MM.1S (cell line): ENCODE data around the gene GPR108.

Experiments
- DNase-seq: peaks from one replicate; pipeline ENCODE4 v3.0.0-alpha.2; 2015
- H2AFZ ChIP-seq: fragments of 300-600 bp; sonication (generic); 2 replicates; pipeline ENCODE4 v1.6.0; 2016; ENCODE audit warnings: antibody characterized with exemption, low read length
- H3F3A ChIP-seq: fragments of 300-600 bp; sonication (generic); 2 replicates; pipeline ENCODE4 v1.6.1; 2016; ENCODE audit warnings: mild to moderate bottlenecking, antibody characterized with exemption, low read length, moderate library complexity, mixed read lengths; ENCODE audit not compliant: insufficient read depth
- H3K27ac ChIP-seq: fragments of 300-600 bp; sonication (generic); 2 replicates; pipeline ENCODE4 v1.5.1; 2016; ENCODE audit warnings: mild to moderate bottlenecking, low read length
- H3K27me3 ChIP-seq: fragments of 300-600 bp; sonication (generic); replicated peaks from 2 replicates; pipeline ENCODE4 v1.6.0; 2016; ENCODE audit warnings: low read length; ENCODE audit not compliant: insufficient read depth
- H3K36me3 ChIP-seq: fragments of 300-600 bp; sonication (generic); replicated peaks from 2 replicates; pipeline ENCODE4 v1.6.1; 2016; ENCODE audit warnings: mild to moderate bottlenecking, low read length, mixed read lengths; ENCODE audit not compliant: insufficient read depth
- H3K4me1 ChIP-seq: fragments of 300-600 bp; sonication (generic); 2 replicates; pipeline ENCODE4 v1.6.1; 2016; ENCODE audit warnings: low read length, mixed read lengths
- H3K4me2 ChIP-seq: fragments of 300-600 bp; sonication (generic); 2 replicates; pipeline ENCODE4 v1.6.0; 2016; ENCODE audit warnings: low read depth, low read length
- H3K4me3 ChIP-seq: fragments of 300-600 bp; sonication (generic); 2 replicates; pipeline ENCODE4 v1.5.1; 2016; ENCODE audit warnings: low read length, mixed read lengths
- H3K79me2 ChIP-seq: fragments of 300-600 bp; sonication (generic); 2 replicates; pipeline ENCODE4 v1.6.1; 2016; ENCODE audit warnings: mixed run types, low read length, mixed read lengths
- H3K9ac ChIP-seq: fragments of 300-600 bp; sonication (generic); 2 replicates; pipeline ENCODE4 v1.6.1; 2016; ENCODE audit warnings: low read length, mixed read lengths
- H3K9me2 ChIP-seq: fragments of 300-600 bp; sonication (generic); replicated peaks from 2 replicates; pipeline ENCODE4 v1.6.1; 2016; ENCODE audit warnings: mild to moderate bottlenecking, low read length, mixed read lengths; ENCODE audit not compliant: insufficient read depth
- H3K9me3 ChIP-seq: fragments of 300-600 bp; sonication (generic); replicated peaks from 2 replicates; pipeline ENCODE4 v1.6.1; 2016; ENCODE audit warnings: mild to moderate bottlenecking, low read length, mixed read lengths; ENCODE audit not compliant: insufficient read depth
- H4K20me1 ChIP-seq: fragments of 300-600 bp; sonication (generic); 2 replicates; pipeline ENCODE4 v1.6.1; 2016; ENCODE audit warnings: mild to moderate bottlenecking, low read length, moderate library complexity, mixed read lengths; ENCODE audit not compliant: insufficient read depth
- EZH2 ChIP-seq: fragments of 300-600 bp; sonication (generic); optimal IDR thresholded peaks from 2 replicates; pipeline ENCODE3; 2017; ENCODE audit warnings: low read depth, mild to moderate bottlenecking, antibody characterized with exemption, low read length, mixed read lengths
- EZH2phosphoT487 ChIP-seq: fragments of 300-600 bp; sonication (generic); IDR thresholded peaks from 2 replicates; pipeline ENCODE4 v1.6.1; 2018; ENCODE audit warnings: antibody characterized with exemption, low read length
- TF ChIP-seq, protein P1 (sequence below): fragments of 300-600 bp; sonication (generic); IDR thresholded peaks from 2 replicates; pipeline ENCODE4 v1.5.1; 2016; ENCODE audit warnings: antibody characterized with exemption, low read length, mixed read lengths

The GPR108 gene

DNA sequence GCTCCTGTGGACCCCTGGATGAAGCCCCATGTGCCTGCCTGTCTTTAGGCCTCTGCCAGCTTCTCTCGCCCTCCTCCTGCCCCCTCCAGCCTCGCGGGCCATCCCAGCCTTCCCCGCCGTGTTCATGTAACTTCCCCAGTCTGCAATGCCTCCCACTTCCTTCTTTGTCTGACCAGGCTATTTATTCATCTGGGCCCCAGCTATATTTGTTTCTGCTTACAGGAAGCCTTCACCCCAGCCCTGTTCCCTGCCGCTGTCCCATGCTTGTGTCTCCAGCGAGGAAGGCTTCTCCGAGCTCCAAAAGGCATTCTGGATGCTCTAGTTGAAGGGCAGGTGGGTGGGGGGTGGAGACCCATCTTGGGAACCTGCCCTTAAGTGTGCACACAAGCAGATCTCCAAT is 9.0 kb downstream of the GPR108 start:
- Histone ChIP-seq H3K4me3 (no peak overlapping the region), H3K27ac (peak overlapping the region; percentile 6; the same call in 1 of the 2 replicates)

DNA sequence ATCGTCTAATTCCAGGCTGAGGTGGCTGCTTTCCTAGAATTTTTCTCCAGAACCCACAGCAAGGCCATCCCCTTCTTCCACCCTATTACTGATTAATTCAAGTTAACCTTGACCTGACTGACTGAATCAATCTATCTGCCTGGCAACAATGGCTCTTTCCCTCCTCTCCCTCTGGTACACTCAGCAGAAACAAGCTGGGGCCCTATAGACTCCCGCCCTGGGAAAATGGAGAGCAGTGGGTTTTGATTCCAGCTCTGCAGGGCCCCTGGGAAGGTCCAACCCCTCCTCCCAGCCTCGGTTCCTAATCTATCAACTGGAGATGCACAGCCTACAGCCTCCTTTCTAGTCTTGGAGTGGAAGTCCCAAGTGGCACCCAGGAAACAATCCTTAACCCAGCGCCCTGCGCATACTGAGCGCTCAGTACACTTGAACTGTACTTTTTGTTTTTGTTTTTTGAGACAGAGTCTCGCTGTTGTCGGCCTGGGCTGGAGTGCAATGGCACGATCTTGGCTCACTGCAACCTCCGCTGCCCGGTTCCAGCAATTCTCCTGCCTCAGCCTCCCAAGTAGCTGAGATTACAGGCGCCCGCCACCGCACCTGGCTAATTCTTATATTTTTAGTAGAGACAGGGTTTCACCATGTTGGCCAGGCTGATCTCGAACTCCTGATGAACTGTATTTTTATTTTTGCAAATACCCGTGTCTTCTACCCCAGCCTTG is 11.7 kb downstream of the GPR108 start:
- Histone ChIP-seq H3K4me2 (no peak overlapping the region), H3K9me3 (no peaks in the 10 kb centered on the region), H3K79me2 (no peaks in the 10 kb centered on the region), H2AFZ (no peak overlapping the region), H4K20me1 (no peaks in the 10 kb centered on the region), H3K4me1 (peaks cover 9% of the 10 kb centered on the region), H3F3A (no peaks in the 10 kb centered on the region; the same call in 1 of the 2 replicates), H3K9me2 (no peaks in the 10 kb centered on the region), H3K9ac (no peak overlapping the region), H3K4me3 (no peak overlapping the region), H3K36me3 (no peaks in the 10 kb centered on the region), H3K27me3 (peaks cover 15% of the 10 kb centered on the region; the same call in 1 of the 2 replicates), H3K27ac (no peak overlapping the region)
- TF ChIP-seq EZH2phosphoT487 (no peak), EZH2 (no peak)
- TF ChIP-seq, protein P1, sequence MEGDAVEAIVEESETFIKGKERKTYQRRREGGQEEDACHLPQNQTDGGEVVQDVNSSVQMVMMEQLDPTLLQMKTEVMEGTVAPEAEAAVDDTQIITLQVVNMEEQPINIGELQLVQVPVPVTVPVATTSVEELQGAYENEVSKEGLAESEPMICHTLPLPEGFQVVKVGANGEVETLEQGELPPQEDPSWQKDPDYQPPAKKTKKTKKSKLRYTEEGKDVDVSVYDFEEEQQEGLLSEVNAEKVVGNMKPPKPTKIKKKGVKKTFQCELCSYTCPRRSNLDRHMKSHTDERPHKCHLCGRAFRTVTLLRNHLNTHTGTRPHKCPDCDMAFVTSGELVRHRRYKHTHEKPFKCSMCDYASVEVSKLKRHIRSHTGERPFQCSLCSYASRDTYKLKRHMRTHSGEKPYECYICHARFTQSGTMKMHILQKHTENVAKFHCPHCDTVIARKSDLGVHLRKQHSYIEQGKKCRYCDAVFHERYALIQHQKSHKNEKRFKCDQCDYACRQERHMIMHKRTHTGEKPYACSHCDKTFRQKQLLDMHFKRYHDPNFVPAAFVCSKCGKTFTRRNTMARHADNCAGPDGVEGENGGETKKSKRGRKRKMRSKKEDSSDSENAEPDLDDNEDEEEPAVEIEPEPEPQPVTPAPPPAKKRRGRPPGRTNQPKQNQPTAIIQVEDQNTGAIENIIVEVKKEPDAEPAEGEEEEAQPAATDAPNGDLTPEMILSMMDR = no peak
- DNase-seq = no peak

More for the DNA sequence above, 9.0 kb downstream of the GPR108 start:
- Histone ChIP-seq H3K9me3 (no peaks in the 10 kb centered on the region), H3K9me2 (no peaks in the 10 kb centered on the region), H3K27me3 (peaks cover 9% of the 10 kb centered on the region; the same call in 1 of the 2 replicates), H3K4me2 (peak overlapping the region; percentile 54; the same call in 1 of the 2 replicates), H3K4me1 (peaks cover 9% of the 10 kb centered on the region), H3F3A (no peaks in the 10 kb centered on the region), H2AFZ (peak overlapping the region; percentile 63), H3K36me3 (no peaks in the 10 kb centered on the region), H3K79me2 (no peaks in the 10 kb centered on the region), H3K9ac (no peak overlapping the region), H4K20me1 (no peaks in the 10 kb centered on the region)
- TF ChIP-seq EZH2phosphoT487 = no peak
- TF ChIP-seq, protein P1 = no peak
- TF ChIP-seq EZH2 = no peak
- DNase-seq = no peak

DNA sequence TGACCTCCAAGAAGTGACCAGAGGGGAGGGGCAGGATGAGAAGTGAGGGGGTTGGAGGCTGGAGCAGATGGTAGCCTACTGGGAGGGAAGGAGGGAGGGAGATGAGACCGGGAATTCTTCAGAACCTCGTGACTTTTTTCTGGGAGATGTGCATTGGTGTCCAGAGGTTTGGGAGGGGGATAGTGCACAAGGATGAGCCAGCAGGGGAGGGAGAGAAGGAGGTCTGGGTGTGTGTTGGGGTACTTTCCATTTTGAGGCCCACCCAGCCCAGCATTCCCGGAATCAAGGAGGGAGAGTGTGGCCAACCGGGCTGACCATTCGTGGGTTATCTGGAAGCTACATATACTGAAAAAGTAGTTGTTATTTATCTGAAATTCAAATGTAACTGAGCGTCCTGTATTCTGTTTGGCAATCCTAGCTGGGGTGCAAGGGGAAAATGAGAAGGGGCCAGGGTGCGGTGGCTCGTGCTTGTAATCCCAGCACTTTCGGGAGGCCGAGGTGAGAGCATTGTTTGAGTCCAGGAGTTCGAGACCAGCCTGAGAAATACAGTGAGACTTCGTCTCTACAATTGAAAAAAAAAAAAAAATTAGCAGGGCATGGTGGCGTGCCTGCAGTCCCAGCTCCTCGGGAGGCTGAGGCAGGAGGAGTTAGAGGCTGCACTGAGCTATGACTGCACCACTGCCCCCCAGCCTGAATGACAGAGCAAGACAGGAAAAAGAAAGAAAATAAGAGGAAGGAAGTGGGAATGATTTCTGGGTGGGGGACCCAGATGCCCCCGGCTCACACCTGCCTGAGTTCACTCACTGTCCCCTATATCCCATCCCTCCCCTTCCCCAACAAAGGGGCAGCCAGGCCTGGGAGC is 12.5 kb downstream of the GPR108 start:
- Histone ChIP-seq H3K9me2 (no peaks in the 10 kb centered on the region), H2AFZ (no peak overlapping the region), H3K9ac (no peak overlapping the region), H4K20me1 (no peaks in the 10 kb centered on the region), H3K4me1 (peaks cover 9% of the 10 kb centered on the region), H3K79me2 (no peaks in the 10 kb centered on the region), H3K27ac (no peak overlapping the region), H3K4me2 (no peak overlapping the region), H3K27me3 (peaks cover 15% of the 10 kb centered on the region; the same call in 1 of the 2 replicates), H3K4me3 (no peak overlapping the region), H3F3A (no peaks in the 10 kb centered on the region; the same call in 1 of the 2 replicates), H3K36me3 (no peaks in the 10 kb centered on the region), H3K9me3 (no peaks in the 10 kb centered on the region)
- no peak for TF ChIP-seq EZH2phosphoT487
- TF ChIP-seq, protein P1 = no peak
- no peak for TF ChIP-seq EZH2
- no peak for DNase-seq
